Esophagus muscularis mucosa (tissue), 4 donors: ENCODE measurements around the gene AUNIP.

Source experiments
- CTCF ChIP-seq, 3 experiments: fragments of 200-600 bp in 2 of 3; fragments of 450-650 bp in 1 of 3; sonication (generic) in 2 of 3; IDR thresholded peaks; one replicate each; pipeline ENCODE4 v1.5.1; 2017 to 2019; ENCODE audit warnings: antibody characterized with exemption in 3 of 3, mild to moderate bottlenecking in 2 of 3, moderate library complexity in 1 of 3
- EP300 ChIP-seq: sonication (generic); formaldehyde crosslinking; IDR thresholded peaks from one replicate; pipeline ENCODE4 v1.6.1; 2017; ENCODE audit warnings: antibody characterized with exemption
- POLR2A ChIP-seq: fragments of 450-650 bp; IDR thresholded peaks from one replicate; pipeline ENCODE4 v1.6.1; 2017; ENCODE audit warnings: antibody characterized with exemption, moderate library complexity, mild to moderate bottlenecking, low read depth
- POLR2AphosphoS5 ChIP-seq, 2 donors: sonication (generic); formaldehyde crosslinking; IDR thresholded peaks; one replicate each; pipeline ENCODE4 v1.6.1; 2017; ENCODE audit warnings: antibody characterized with exemption in 2 of 2

- TF ChIP-seq CTCF (IDR thresholded peaks at IDR 0.05) (no peak), POLR2A (no peak), POLR2AphosphoS5 (IDR thresholded peaks at IDR 0.05) (no peak), EP300 (no peak)
These were observed 30.2 kb upstream of the AUNIP start for GRCh38 chr1:25889470-25889869.
